OCI-LY3 (cell line): ENCODE data around the gene ESPNL.

Experiments
- H2AFZ ChIP-seq: fragments of 200-600, 300-600 bp; shearing (Covaris generic); 2 replicates; pipeline ENCODE4 v1.6.0; 2014; ENCODE audit warnings: antibody characterized with exemption, low read depth, low read length
- H3K27ac ChIP-seq: fragments of 200-600, 300-600 bp; sonication (generic); 2 replicates; pipeline ENCODE4 v1.5.1; 2014; ENCODE audit warnings: mild to moderate bottlenecking, low read length, moderate library complexity, mixed read lengths
- H3K27me3 ChIP-seq: fragments of 200-600, 300-600 bp; sonication (generic); 2 replicates; pipeline ENCODE4 v1.6.1; 2014; ENCODE audit warnings: low read depth, low read length, mixed read lengths
- H3K36me3 ChIP-seq: fragments of 200-600, 300-600 bp; sonication (generic); replicated peaks from 2 replicates; pipeline ENCODE3; 2014; ENCODE audit warnings: low read depth, low read length, mixed read lengths
- H3K4me1 ChIP-seq: fragments of 300-600, 200-600 bp; sonication (generic); 2 replicates; pipeline ENCODE4 v1.6.1; 2014; ENCODE audit warnings: low read length, mixed read lengths
- H3K4me2 ChIP-seq: fragments of 200-600, 300-600 bp; sonication (generic); 2 replicates; pipeline ENCODE4 v1.6.1; 2014; ENCODE audit warnings: low read length, mixed read lengths
- H3K4me3 ChIP-seq: fragments of 300-600, 200-600 bp; sonication (generic); 2 replicates; pipeline ENCODE4 v1.5.1; 2014; ENCODE audit warnings: antibody characterized with exemption, mild to moderate bottlenecking, low read length, moderate library complexity
- H3K79me2 ChIP-seq: fragments of 300-600, 200-600 bp; shearing (Covaris generic); 2 replicates; pipeline ENCODE4 v1.6.1; 2014; ENCODE audit warnings: mild to moderate bottlenecking, low read length, mixed read lengths
- H3K9ac ChIP-seq: fragments of 300-600, 200-600 bp; shearing (Covaris generic); 2 replicates; pipeline ENCODE4 v1.6.0; 2014; ENCODE audit warnings: mild to moderate bottlenecking, low read length, moderate library complexity
- H3K9me3 ChIP-seq: fragments of 200-600, 300-600 bp; shearing (Covaris generic); 2 replicates; pipeline ENCODE4 v1.6.1; 2014; ENCODE audit warnings: low read length, mixed read lengths; ENCODE audit not compliant: insufficient read depth
- H4K20me1 ChIP-seq: fragments of 200-600, 300-600 bp; sonication (generic); 2 replicates; pipeline ENCODE4 v1.6.1; 2016; ENCODE audit warnings: low read length, mixed read lengths; ENCODE audit not compliant: insufficient read depth
- EZH2phosphoT487 ChIP-seq: fragments of 200-600 bp; shearing (Covaris generic); IDR thresholded peaks from 2 replicates; pipeline ENCODE4 v1.6.1; 2018; ENCODE audit warnings: antibody characterized with exemption, mixed run types, low read depth
- TF ChIP-seq, protein P1 (sequence below): fragments of 200-600, 300-600 bp; sonication (generic); IDR thresholded peaks from 2 replicates; pipeline ENCODE4 v1.5.1; 2014; ENCODE audit warnings: antibody characterized with exemption, low read length, low read depth

Gene ESPNL

DNA sequence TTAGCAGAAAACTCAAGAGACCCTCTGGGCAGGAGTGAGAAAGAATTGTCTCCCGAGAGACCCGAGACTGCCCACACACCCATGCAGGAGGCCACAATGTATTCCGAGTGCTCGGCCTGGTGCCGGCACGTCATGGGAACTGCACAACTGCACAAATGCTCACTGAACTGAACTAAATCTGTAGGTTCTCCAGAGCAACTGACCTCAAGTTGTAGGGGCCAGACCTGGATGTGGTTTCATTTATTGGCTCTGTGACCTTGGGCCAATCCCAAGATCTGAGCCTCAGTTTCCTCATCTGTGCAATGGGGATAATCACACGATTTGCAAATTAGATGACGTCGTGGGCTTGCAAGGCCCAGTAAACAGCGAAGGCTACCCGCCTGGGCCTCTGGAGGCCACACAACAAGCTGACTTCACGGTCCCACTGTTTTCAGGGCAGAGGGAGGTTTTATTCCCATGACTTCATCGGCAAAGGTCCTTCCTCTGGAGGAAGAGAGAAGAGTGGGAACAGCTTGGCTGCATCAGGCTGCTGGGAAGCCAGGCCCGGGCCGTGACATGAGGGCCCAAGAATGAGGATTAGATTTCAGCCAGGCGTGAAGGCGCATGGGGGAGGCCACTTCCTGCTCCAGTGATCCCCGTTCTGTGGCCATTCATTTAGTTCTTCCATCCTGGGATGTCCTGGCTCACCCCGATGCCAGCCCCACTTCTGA, 55.1 kb downstream of the ESPNL start:
- Histone ChIP-seq H3K79me2 (no peaks in the 10 kb centered on the region), H3K27me3 (no peaks in the 10 kb centered on the region), H4K20me1 (no peaks in the 10 kb centered on the region), H3K4me3 (no peak overlapping the region), H2AFZ (no peak overlapping the region), H3K4me1 (peaks cover 7% of the 10 kb centered on the region; the same call in 1 of the 2 replicates), H3K4me2 (no peak overlapping the region), H3K36me3 (no peaks in the 10 kb centered on the region), H3K27ac (no peak overlapping the region), H3K9ac (no peak overlapping the region), H3K9me3 (no peaks in the 10 kb centered on the region)
- TF ChIP-seq EZH2phosphoT487: no peak
- TF ChIP-seq, protein P1, sequence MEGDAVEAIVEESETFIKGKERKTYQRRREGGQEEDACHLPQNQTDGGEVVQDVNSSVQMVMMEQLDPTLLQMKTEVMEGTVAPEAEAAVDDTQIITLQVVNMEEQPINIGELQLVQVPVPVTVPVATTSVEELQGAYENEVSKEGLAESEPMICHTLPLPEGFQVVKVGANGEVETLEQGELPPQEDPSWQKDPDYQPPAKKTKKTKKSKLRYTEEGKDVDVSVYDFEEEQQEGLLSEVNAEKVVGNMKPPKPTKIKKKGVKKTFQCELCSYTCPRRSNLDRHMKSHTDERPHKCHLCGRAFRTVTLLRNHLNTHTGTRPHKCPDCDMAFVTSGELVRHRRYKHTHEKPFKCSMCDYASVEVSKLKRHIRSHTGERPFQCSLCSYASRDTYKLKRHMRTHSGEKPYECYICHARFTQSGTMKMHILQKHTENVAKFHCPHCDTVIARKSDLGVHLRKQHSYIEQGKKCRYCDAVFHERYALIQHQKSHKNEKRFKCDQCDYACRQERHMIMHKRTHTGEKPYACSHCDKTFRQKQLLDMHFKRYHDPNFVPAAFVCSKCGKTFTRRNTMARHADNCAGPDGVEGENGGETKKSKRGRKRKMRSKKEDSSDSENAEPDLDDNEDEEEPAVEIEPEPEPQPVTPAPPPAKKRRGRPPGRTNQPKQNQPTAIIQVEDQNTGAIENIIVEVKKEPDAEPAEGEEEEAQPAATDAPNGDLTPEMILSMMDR: no peak

DNA sequence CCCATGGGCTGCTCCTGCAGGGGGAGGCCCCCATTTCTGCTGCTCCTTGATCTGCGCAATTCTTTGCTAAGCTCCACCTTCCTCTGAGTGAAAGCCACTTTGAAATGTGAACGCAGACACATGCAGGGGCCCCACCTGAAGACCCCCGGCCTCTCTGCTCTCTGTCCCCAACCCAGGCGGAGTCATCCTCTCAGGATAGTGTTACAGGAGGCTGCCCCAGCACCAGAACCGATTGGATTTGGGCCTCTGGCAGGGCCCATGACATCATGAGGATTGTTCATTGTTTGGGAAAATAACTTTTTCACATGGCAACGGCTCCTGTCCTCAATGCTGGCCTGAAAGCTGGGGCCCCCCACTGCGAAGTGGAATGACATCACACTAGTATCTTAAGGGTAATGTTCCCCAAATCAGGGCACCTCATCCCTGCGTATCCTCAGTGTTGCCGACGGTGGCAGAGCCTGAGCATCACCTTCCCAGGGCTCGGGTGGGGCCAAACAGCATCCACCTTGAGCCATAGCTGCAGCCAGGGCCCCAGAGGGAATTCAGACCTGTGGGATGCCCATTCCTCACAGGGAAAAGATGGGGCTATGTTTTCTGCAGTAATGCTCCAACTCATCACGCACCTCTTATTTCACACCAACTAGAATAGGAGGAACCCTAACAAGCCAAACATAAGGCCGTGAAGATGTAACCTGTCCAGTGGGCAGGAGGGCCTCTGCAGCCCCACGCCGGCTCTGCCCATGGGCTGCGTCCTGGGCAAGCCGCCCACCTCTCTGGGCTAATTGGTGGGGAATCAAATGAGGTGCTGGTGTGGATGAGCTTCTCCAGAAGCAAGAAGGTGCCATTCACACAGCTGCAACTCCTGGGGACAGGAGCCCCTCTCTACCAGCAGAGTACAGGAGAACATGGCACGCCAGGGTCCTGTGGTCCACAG, 55.9 kb downstream of the ESPNL start:
- H3K4me1 ChIP-seq: peaks cover 14% of the 10 kb centered on the region
- no peak overlapping the region for H3K27ac ChIP-seq
- H3K27me3 ChIP-seq: no peaks in the 10 kb centered on the region
- TF ChIP-seq, protein P1: no peak
- TF ChIP-seq EZH2phosphoT487: no peak
- no peak overlapping the region for H3K4me2 ChIP-seq
- H3K4me3 ChIP-seq: no peak overlapping the region
- no peaks in the 10 kb centered on the region for H3K79me2 ChIP-seq
- H2AFZ ChIP-seq: no peak overlapping the region
- H3K36me3 ChIP-seq: no peaks in the 10 kb centered on the region
- H3K9me3 ChIP-seq: no peaks in the 10 kb centered on the region
- H4K20me1 ChIP-seq: no peaks in the 10 kb centered on the region
- no peak overlapping the region for H3K9ac ChIP-seq

DNA sequence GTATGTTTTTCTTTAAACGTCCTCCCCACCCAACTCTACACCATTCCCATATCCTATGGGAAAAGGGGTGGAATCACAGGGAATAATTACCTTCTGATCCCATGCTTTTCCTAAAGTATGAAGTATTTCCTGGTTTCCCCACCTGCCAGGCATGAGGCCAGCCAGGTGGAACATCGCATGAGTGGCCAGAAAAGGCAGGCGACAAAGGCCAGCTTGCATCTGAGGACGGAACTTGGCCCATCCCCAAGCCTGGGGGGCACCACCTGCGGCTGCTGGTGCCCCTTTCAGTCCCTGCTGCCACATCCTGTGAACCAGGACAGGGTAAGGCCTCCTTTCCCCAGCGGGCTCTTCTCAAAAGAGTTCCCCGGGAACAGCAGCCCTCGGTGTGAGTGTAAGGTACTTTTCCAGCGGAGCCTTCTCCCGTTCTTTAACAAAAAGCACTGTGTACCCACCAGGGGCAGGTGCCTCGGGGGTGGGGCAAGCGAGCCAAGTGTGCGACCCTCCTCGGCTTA, 57.4 kb downstream of the ESPNL start:
- no peak overlapping the region for H3K4me2 ChIP-seq
- no peak for TF ChIP-seq EZH2phosphoT487
- TF ChIP-seq, protein P1: no peak
- no peak overlapping the region for H2AFZ ChIP-seq
- H3K9ac ChIP-seq: no peak overlapping the region
- H3K79me2 ChIP-seq: no peaks in the 10 kb centered on the region
- no peaks in the 10 kb centered on the region for H3K27me3 ChIP-seq
- no peak overlapping the region for H3K27ac ChIP-seq
- H3K9me3 ChIP-seq: no peaks in the 10 kb centered on the region
- H3K36me3 ChIP-seq: no peaks in the 10 kb centered on the region
- no peak overlapping the region for H3K4me3 ChIP-seq
- H4K20me1 ChIP-seq: no peaks in the 10 kb centered on the region
- H3K4me1 ChIP-seq: peaks cover 16% of the 10 kb centered on the region

DNA sequence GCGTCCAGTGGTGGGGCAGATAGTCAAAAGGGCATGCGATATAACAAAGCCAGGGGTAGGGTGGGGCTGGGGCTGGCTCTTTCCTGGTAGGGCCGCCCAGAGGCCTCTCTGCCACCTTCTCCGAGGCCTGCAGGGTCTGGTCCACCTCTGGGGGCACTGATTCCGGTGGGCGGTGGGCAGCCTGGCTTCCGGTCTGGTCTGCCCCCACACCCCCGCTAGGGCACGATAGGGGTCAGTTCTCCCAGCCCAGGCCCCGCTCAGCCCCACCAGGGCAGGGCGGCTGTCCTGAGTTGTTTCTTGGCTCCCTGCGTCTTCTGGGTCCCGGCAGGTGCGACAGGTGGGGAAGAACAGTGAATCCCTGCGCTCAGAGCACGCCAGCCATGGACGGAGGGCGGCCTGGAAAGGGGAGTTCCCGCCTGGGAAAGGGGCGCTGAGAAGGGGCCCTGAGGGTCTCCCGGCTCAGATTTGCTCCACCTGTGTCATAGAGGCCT, 57.9 kb downstream of the ESPNL start:
- Histone ChIP-seq H3K4me2 (no peak overlapping the region), H4K20me1 (no peaks in the 10 kb centered on the region)

More for the DNA sequence above, 57.9 kb downstream of the ESPNL start:
- no peak overlapping the region for H3K27ac ChIP-seq
- no peak overlapping the region for H3K4me3 ChIP-seq
- no peaks in the 10 kb centered on the region for H3K36me3 ChIP-seq
- no peaks in the 10 kb centered on the region for H3K27me3 ChIP-seq
- no peaks in the 10 kb centered on the region for H3K9me3 ChIP-seq
- no peak overlapping the region for H2AFZ ChIP-seq
- H3K4me1 ChIP-seq: peaks cover 16% of the 10 kb centered on the region
- H3K79me2 ChIP-seq: no peaks in the 10 kb centered on the region
- TF ChIP-seq, protein P1: no peak
- no peak for TF ChIP-seq EZH2phosphoT487
- H3K9ac ChIP-seq: no peak overlapping the region
